ENCODE results near the gene SMAD2.

SMAD2 gene

DNA sequence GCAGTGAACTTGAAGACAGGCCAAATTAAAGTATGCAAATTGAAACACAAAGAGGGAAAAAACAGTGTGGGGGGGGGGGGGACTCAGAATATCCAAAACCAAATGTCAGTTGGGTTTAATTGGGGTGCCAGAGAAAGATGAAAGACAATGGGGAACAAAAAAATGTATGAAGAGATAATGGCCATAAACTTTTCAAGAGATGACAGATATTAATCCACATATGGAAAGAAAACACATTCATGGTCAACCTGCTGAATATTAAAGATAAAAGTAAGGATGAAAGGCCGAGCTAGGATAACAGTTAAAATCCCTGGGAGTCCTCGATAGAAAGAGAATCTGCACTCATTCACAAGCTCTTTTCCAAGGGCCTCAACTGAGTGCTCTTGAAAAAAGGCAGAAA, 26.6 kb downstream of the SMAD2 start:
- no peak for ATAC-seq

GRCh38 chr18:47901624-47902362, 28.7 kb downstream of the SMAD2 start:
- no peak for ATAC-seq
- TF ChIP-seq, protein P1, sequence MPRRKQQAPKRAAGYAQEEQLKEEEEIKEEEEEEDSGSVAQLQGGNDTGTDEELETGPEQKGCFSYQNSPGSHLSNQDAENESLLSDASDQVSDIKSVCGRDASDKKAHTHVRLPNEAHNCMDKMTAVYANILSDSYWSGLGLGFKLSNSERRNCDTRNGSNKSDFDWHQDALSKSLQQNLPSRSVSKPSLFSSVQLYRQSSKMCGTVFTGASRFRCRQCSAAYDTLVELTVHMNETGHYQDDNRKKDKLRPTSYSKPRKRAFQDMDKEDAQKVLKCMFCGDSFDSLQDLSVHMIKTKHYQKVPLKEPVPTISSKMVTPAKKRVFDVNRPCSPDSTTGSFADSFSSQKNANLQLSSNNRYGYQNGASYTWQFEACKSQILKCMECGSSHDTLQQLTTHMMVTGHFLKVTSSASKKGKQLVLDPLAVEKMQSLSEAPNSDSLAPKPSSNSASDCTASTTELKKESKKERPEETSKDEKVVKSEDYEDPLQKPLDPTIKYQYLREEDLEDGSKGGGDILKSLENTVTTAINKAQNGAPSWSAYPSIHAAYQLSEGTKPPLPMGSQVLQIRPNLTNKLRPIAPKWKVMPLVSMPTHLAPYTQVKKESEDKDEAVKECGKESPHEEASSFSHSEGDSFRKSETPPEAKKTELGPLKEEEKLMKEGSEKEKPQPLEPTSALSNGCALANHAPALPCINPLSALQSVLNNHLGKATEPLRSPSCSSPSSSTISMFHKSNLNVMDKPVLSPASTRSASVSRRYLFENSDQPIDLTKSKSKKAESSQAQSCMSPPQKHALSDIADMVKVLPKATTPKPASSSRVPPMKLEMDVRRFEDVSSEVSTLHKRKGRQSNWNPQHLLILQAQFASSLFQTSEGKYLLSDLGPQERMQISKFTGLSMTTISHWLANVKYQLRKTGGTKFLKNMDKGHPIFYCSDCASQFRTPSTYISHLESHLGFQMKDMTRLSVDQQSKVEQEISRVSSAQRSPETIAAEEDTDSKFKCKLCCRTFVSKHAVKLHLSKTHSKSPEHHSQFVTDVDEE (CRISPR knock-in tag; IDR thresholded peaks at IDR 0.05), result no peak
- no peak for TF ChIP-seq RARB (CRISPR knock-in tag; IDR thresholded peaks at IDR 0.05)
- no peak for TF ChIP-seq GLIS3 (CRISPR knock-in tag; IDR thresholded peaks at IDR 0.05)
- TF ChIP-seq OSR1 (CRISPR knock-in tag; IDR thresholded peaks at IDR 0.05), result no peak
- no peak for TF ChIP-seq ZFP30 (CRISPR knock-in tag; IDR thresholded peaks at IDR 0.05)
- TF ChIP-seq, protein P2, sequence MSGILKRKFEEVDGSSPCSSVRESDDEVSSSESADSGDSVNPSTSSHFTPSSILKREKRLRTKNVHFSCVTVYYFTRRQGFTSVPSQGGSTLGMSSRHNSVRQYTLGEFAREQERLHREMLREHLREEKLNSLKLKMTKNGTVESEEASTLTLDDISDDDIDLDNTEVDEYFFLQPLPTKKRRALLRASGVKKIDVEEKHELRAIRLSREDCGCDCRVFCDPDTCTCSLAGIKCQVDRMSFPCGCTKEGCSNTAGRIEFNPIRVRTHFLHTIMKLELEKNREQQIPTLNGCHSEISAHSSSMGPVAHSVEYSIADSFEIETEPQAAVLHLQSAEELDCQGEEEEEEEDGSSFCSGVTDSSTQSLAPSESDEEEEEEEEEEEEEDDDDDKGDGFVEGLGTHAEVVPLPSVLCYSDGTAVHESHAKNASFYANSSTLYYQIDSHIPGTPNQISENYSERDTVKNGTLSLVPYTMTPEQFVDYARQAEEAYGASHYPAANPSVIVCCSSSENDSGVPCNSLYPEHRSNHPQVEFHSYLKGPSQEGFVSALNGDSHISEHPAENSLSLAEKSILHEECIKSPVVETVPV (CRISPR knock-in tag; IDR thresholded peaks at IDR 0.05), result no peak
- TF ChIP-seq PPARA (CRISPR knock-in tag; IDR thresholded peaks at IDR 0.05; ENCODE audit: borderline replicate concordance), result no peak
- TF ChIP-seq ZNF70 (CRISPR knock-in tag; IDR thresholded peaks at IDR 0.05), result no peak
- no peak for TF ChIP-seq ARNTL (CRISPR knock-in tag; IDR thresholded peaks at IDR 0.05; ENCODE audit: borderline replicate concordance, low read depth)

More for the DNA sequence above, 26.6 kb downstream of the SMAD2 start:
- TF ChIP-seq BACH2 (CRISPR knock-in tag; IDR thresholded peaks at IDR 0.05; ENCODE audit: borderline replicate concordance), result no peak
- TF ChIP-seq, protein P1 (CRISPR knock-in tag; IDR thresholded peaks at IDR 0.05), result no peak
- TF ChIP-seq ISL1 (CRISPR knock-in tag; IDR thresholded peaks at IDR 0.05), result no peak
- TF ChIP-seq, protein P3, sequence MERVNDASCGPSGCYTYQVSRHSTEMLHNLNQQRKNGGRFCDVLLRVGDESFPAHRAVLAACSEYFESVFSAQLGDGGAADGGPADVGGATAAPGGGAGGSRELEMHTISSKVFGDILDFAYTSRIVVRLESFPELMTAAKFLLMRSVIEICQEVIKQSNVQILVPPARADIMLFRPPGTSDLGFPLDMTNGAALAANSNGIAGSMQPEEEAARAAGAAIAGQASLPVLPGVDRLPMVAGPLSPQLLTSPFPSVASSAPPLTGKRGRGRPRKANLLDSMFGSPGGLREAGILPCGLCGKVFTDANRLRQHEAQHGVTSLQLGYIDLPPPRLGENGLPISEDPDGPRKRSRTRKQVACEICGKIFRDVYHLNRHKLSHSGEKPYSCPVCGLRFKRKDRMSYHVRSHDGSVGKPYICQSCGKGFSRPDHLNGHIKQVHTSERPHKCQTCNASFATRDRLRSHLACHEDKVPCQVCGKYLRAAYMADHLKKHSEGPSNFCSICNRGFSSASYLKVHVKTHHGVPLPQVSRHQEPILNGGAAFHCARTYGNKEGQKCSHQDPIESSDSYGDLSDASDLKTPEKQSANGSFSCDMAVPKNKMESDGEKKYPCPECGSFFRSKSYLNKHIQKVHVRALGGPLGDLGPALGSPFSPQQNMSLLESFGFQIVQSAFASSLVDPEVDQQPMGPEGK (CRISPR knock-in tag; IDR thresholded peaks at IDR 0.05; ENCODE audit: borderline replicate concordance), result no peak
- no peak for TF ChIP-seq POU6F1 (CRISPR knock-in tag; IDR thresholded peaks at IDR 0.05; ENCODE audit: borderline replicate concordance, low read depth)
- TF ChIP-seq TOX (CRISPR knock-in tag; IDR thresholded peaks at IDR 0.05; ENCODE audit: borderline replicate concordance), result no peak
- TF ChIP-seq TCF4 (CRISPR knock-in tag; IDR thresholded peaks at IDR 0.05; ENCODE audit: borderline replicate concordance), result no peak
- no peak for TF ChIP-seq RARB (CRISPR knock-in tag; IDR thresholded peaks at IDR 0.05)
- TF ChIP-seq ZNF8 (CRISPR knock-in tag; IDR thresholded peaks at IDR 0.05), result no peak
- TF ChIP-seq ZFP30 (CRISPR knock-in tag; IDR thresholded peaks at IDR 0.05), result no peak
- no peak for TF ChIP-seq CREB5 (CRISPR knock-in tag; IDR thresholded peaks at IDR 0.05; ENCODE audit: low read depth)
- TF ChIP-seq CSDC2 (CRISPR knock-in tag; IDR thresholded peaks at IDR 0.05), result no peak
- no peak for TF ChIP-seq SNAI2 (CRISPR knock-in tag; IDR thresholded peaks at IDR 0.05)
- TF ChIP-seq, protein P2 (CRISPR knock-in tag; IDR thresholded peaks at IDR 0.05), result no peak
- no peak for TF ChIP-seq ESRRG (CRISPR knock-in tag; IDR thresholded peaks at IDR 0.05)

Measured in SK-N-SH treated with all-trans-retinoic acid at 6 μM for 48 hours (cell line).